HS-27A (cell line): ENCODE data around the gene GTPBP2.
"Not testable (repeated sequence)": the region's sequence is repeated elsewhere in the genome, so short reads cannot be mapped to it uniquely, and the experiment has no call there.

ENCODE experiments used
- DNase-seq: peaks from one replicate; pipeline ENCODE4 v3.0.0-alpha.2; 2012; ENCODE audit warnings: low read depth, missing footprints

The GTPBP2 gene

GRCh38 chr6:43657221-43657802 lies 28.2 kb upstream of the GTPBP2 start:
- no peak for DNase-seq

- DNase-seq = not testable (repeated sequence)
Measured at GRCh38 chr6:43652822-43653221, 23.8 kb upstream of the GTPBP2 start.

- DNase-seq = no peak
Measured at GRCh38 chr6:43648248-43648647, 19.2 kb upstream of the GTPBP2 start.

- no peak for DNase-seq
Measured at GRCh38 chr6:43647613-43648012, 18.5 kb upstream of the GTPBP2 start.

GRCh38 chr6:43645613-43645964 lies 16.5 kb upstream of the GTPBP2 start:
- DNase-seq = no peak

- no peak for DNase-seq
Measured at GRCh38 chr6:43644940-43645612, 16.0 kb upstream of the GTPBP2 start, which contains the start of gene RSPH9. Gene RSPH9, plus strand, starts transcription at chr6:43645036. Its CDS starts 63 bp downstream, at chr6:43645099.

- no peak for DNase-seq
Measured at GRCh38 chr6:43639984-43640800, 11.1 kb upstream of the GTPBP2 start.

- DNase-seq = no peak
Measured at GRCh38 chr6:43636308-43636659, 7.2 kb upstream of the GTPBP2 start.

GRCh38 chr6:43635387-43636307 lies 6.6 kb upstream of the GTPBP2 start, which contains the start of gene MAD2L1BP:
Gene MAD2L1BP, plus strand, starts transcription at chr6:43635840. Its CDS starts 36 bp downstream, at chr6:43635876.
- peak; percentile 51 for DNase-seq

GRCh38 chr6:43634702-43635303 lies 5.7 kb upstream of the GTPBP2 start:
- no peak for DNase-seq

GRCh38 chr6:43633002-43633401 lies 3.9 kb upstream of the GTPBP2 start:
- DNase-seq = not testable (repeated sequence)

- DNase-seq = no peak
Measured at GRCh38 chr6:43630980-43631619, 2.0 kb upstream of the GTPBP2 start.

- peak; percentile 97 for DNase-seq
Measured at GRCh38 chr6:43629505-43630300, 639 bp upstream of the GTPBP2 start.

GRCh38 chr6:43628393-43629103 lies 516 bp downstream of the GTPBP2 start:
- no peak for DNase-seq

- DNase-seq = peak; percentile 87
Measured at GRCh38 chr6:43627008-43627825, 1.8 kb downstream of the GTPBP2 start.

GRCh38 chr6:43625393-43625992 lies 3.6 kb downstream of the GTPBP2 start:
- DNase-seq = no peak

- no peak for DNase-seq
Measured at GRCh38 chr6:43624786-43625288, 4.2 kb downstream of the GTPBP2 start.
